ENCODE results near the gene IL36G. TPM values are rescaled to one million over a fixed set of nuclear protein-coding genes. Genes with fewer than 3 reads are reported as not detected.

The IL36G gene
- total and polyA plus RNA-seq, 2 of the 13 experiments (the other 11 are each of a cell fraction or from before 2014, with no cell fraction given), result not detected

DNA sequence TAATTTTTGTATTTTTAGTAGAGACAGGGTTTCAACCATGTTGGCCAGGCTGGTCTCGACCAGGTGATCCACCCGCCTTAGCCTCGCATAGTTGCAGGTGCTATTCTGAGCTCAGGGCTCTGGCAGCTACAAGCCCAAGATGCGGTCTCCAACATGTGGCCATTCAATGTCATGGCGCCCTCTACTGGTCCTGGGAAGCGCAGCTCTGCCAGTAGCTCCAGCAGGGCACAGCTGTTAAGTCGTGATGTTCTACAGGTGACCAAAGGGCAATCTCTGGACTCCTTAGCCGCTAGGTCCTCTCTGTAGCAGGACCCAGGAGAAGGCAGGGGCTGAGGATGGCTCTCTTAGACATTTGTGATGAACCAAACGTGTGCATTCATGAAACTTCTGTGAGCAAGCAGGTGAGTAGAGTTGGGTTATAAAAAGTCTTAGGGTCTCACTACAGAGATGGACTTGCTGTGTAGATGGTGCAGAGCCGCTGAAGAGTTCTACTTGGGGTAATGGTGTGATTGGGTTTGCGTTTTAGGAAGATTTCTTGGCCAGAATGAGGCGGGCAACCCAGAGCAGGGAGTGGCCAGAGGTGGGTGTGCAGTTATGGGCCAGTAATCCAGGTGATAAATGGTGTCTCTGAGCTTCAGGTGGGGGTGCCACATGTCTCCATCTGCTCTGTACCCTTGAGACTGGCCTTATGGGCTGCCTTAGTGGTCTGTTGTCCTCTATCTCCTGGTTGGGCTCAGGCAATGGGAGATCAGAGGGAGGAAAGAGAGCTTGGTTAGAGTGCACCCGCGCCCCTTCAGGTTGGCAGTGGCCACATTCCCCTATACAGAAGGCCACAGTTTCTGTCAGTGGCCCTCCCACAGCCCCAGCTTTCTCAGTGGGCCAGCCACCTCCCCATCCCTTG, 35.8 kb upstream of the IL36G start (continued):
- TF ChIP-seq PITX1 (CRISPR knock-in tag; IDR thresholded peaks at IDR 0.05) (peak; percentile 43; the same call in 1 of the 2 replicates), MYC (CRISPR knock-in tag; IDR thresholded peaks at IDR 0.05; ENCODE audit: borderline replicate concordance) (peak; percentile 48; the same call in 1 of the 2 replicates), ZNF598 (CRISPR knock-in tag; IDR thresholded peaks at IDR 0.05; ENCODE audit: borderline replicate concordance) (peak; percentile 65; the same call in 1 of the 2 replicates), SKI (IDR thresholded peaks at IDR 0.05; ENCODE audit: partially characterized antibody) (no peak), ZNF781 (CRISPR knock-in tag; IDR thresholded peaks at IDR 0.05; ENCODE audit: borderline replicate concordance, not compliant biosample characterization) (peak; percentile 31), ZNF124 (CRISPR knock-in tag; IDR thresholded peaks at IDR 0.05) (no peak), IRX3 (CRISPR knock-in tag; IDR thresholded peaks at IDR 0.05; ENCODE audit: borderline replicate concordance, low read depth) (no peak), ZNF333 (CRISPR knock-in tag; IDR thresholded peaks at IDR 0.05; ENCODE audit: borderline replicate concordance) (no peak), ZNF841 (CRISPR knock-in tag; IDR thresholded peaks at IDR 0.05; ENCODE audit: borderline replicate concordance) (no peak), MED13 (CRISPR knock-in tag; IDR thresholded peaks at IDR 0.05) (no peak), HNF4G (IDR thresholded peaks at IDR 0.05; ENCODE audit: borderline replicate concordance, low read depth, low read length) (peak; percentile 38; the same call in 1 of the 2 replicates), HNF4G (CRISPR knock-in tag; IDR thresholded peaks at IDR 0.05; ENCODE audit: borderline replicate concordance, low read depth) (no peak)
- TF ChIP-seq, protein P1, sequence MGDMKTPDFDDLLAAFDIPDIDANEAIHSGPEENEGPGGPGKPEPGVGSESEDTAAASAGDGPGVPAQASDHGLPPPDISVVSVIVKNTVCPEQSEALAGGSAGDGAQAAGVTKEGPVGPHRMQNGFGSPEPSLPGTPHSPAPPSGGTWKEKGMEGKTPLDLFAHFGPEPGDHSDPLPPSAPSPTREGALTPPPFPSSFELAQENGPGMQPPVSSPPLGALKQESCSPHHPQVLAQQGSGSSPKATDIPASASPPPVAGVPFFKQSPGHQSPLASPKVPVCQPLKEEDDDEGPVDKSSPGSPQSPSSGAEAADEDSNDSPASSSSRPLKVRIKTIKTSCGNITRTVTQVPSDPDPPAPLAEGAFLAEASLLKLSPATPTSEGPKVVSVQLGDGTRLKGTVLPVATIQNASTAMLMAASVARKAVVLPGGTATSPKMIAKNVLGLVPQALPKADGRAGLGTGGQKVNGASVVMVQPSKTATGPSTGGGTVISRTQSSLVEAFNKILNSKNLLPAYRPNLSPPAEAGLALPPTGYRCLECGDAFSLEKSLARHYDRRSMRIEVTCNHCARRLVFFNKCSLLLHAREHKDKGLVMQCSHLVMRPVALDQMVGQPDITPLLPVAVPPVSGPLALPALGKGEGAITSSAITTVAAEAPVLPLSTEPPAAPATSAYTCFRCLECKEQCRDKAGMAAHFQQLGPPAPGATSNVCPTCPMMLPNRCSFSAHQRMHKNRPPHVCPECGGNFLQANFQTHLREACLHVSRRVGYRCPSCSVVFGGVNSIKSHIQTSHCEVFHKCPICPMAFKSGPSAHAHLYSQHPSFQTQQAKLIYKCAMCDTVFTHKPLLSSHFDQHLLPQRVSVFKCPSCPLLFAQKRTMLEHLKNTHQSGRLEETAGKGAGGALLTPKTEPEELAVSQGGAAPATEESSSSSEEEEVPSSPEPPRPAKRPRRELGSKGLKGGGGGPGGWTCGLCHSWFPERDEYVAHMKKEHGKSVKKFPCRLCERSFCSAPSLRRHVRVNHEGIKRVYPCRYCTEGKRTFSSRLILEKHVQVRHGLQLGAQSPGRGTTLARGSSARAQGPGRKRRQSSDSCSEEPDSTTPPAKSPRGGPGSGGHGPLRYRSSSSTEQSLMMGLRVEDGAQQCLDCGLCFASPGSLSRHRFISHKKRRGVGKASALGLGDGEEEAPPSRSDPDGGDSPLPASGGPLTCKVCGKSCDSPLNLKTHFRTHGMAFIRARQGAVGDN (CRISPR knock-in tag; IDR thresholded peaks at IDR 0.05), result 0 out of 2 replicates have a peak, but pooled peaks have one; percentile 13
- TF ChIP-seq, protein P2, sequence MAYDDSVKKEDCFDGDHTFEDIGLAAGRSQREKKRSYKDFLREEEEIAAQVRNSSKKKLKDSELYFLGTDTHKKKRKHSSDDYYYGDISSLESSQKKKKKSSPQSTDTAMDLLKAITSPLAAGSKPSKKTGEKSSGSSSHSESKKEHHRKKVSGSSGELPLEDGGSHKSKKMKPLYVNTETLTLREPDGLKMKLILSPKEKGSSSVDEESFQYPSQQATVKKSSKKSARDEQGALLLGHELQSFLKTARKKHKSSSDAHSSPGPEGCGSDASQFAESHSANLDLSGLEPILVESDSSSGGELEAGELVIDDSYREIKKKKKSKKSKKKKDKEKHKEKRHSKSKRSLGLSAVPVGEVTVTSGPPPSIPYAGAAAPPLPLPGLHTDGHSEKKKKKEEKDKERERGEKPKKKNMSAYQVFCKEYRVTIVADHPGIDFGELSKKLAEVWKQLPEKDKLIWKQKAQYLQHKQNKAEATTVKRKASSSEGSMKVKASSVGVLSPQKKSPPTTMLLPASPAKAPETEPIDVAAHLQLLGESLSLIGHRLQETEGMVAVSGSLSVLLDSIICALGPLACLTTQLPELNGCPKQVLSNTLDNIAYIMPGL (CRISPR knock-in tag; IDR thresholded peaks at IDR 0.05; ENCODE audit: borderline replicate concordance in 1 of 2, low read depth in 1 of 2), result 0 out of 4 replicates have a peak, but pooled peaks of 1 of the 2 experiments have one; percentile 35
- TF ChIP-seq, protein P3, sequence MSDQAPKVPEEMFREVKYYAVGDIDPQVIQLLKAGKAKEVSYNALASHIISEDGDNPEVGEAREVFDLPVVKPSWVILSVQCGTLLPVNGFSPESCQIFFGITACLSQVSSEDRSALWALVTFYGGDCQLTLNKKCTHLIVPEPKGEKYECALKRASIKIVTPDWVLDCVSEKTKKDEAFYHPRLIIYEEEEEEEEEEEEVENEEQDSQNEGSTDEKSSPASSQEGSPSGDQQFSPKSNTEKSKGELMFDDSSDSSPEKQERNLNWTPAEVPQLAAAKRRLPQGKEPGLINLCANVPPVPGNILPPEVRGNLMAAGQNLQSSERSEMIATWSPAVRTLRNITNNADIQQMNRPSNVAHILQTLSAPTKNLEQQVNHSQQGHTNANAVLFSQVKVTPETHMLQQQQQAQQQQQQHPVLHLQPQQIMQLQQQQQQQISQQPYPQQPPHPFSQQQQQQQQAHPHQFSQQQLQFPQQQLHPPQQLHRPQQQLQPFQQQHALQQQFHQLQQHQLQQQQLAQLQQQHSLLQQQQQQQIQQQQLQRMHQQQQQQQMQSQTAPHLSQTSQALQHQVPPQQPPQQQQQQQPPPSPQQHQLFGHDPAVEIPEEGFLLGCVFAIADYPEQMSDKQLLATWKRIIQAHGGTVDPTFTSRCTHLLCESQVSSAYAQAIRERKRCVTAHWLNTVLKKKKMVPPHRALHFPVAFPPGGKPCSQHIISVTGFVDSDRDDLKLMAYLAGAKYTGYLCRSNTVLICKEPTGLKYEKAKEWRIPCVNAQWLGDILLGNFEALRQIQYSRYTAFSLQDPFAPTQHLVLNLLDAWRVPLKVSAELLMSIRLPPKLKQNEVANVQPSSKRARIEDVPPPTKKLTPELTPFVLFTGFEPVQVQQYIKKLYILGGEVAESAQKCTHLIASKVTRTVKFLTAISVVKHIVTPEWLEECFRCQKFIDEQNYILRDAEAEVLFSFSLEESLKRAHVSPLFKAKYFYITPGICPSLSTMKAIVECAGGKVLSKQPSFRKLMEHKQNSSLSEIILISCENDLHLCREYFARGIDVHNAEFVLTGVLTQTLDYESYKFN (CRISPR knock-in tag; conservative IDR thresholded peaks at IDR 0.05), result 0 out of 2 replicates have a peak, but pooled peaks have one; percentile 13
- TF ChIP-seq, protein P4, sequence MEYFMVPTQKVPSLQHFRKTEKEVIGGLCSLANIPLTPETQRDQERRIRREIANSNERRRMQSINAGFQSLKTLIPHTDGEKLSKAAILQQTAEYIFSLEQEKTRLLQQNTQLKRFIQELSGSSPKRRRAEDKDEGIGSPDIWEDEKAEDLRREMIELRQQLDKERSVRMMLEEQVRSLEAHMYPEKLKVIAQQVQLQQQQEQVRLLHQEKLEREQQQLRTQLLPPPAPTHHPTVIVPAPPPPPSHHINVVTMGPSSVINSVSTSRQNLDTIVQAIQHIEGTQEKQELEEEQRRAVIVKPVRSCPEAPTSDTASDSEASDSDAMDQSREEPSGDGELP (IDR thresholded peaks at IDR 0.05; ENCODE audit: borderline replicate concordance, low read depth), result peak; percentile 89

Measured in HepG2 (cell line).